ENCODE measurements around the gene KRTAP4-16.

Gene KRTAP4-16

GRCh38 chr17:41052566-41052965, 49.4 kb downstream of the KRTAP4-16 start:
- Histone ChIP-seq H3K9ac (no peak overlapping the region), H3K27me3 (ENCODE audit: insufficient read depth, low read depth) (no peaks in the 10 kb centered on the region), H3K4me3 (IDR thresholded peaks at IDR 0.05; ENCODE audit: insufficient read depth, low read depth, low read length) (no peak overlapping the region), H3K27ac (no peak overlapping the region), H2AFZ (ENCODE audit: low read depth) (no peak overlapping the region), H4K20me1 (ENCODE audit: insufficient read depth) (no peaks in the 10 kb centered on the region), H3K36me3 (ENCODE audit: insufficient read depth) (no peaks in the 10 kb centered on the region), H3K4me2 (no peak overlapping the region), H3K4me1 (ENCODE audit: low read depth, poor library complexity, severe bottlenecking) (no peaks in the 10 kb centered on the region), H3K79me2 (ENCODE audit: insufficient read depth, low read depth) (no peaks in the 10 kb centered on the region)
- TF ChIP-seq, protein P1, sequence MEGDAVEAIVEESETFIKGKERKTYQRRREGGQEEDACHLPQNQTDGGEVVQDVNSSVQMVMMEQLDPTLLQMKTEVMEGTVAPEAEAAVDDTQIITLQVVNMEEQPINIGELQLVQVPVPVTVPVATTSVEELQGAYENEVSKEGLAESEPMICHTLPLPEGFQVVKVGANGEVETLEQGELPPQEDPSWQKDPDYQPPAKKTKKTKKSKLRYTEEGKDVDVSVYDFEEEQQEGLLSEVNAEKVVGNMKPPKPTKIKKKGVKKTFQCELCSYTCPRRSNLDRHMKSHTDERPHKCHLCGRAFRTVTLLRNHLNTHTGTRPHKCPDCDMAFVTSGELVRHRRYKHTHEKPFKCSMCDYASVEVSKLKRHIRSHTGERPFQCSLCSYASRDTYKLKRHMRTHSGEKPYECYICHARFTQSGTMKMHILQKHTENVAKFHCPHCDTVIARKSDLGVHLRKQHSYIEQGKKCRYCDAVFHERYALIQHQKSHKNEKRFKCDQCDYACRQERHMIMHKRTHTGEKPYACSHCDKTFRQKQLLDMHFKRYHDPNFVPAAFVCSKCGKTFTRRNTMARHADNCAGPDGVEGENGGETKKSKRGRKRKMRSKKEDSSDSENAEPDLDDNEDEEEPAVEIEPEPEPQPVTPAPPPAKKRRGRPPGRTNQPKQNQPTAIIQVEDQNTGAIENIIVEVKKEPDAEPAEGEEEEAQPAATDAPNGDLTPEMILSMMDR (conservative IDR thresholded peaks at IDR 0.05; ENCODE audit: low read depth, low read length) = no peak
